ENCODE measurements around the gene CAMK2D. TPM values are rescaled to one million over a fixed set of nuclear protein-coding genes. Genes with fewer than 3 reads are reported as not detected.

Gene CAMK2D
- total RNA-seq, 1 experiment from 2014 or later = 15.4 TPM

DNA sequence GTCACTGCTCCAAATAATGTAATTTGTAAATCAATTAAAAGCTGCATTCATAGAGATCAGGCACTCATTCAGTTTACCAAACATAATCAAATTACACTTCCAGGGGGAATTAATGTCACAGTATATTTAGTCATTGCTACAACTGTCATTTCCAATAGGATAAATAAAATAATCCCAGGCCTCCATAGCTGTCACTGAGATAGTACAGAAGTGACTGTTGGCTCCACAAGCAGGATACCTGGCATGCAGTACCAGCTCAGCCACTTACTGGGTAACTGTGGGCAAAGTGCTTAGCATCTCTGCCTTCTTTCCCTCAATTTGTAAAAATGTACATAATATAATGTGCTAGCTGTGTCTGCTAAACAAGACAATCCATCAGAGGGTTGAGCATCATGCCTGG lies 128.1 kb downstream of the CAMK2D start:
- Histone ChIP-seq H4K20me1 (ENCODE audit: low read length) (no peaks in the 10 kb centered on the region), H3K4me1 (ENCODE audit: insufficient read depth, low read length) (peaks cover 43% of the 10 kb centered on the region), H3K9me3 (ENCODE audit: low read length) (no peaks in the 10 kb centered on the region), H3K4me2 (ENCODE audit: low read length) (no peak overlapping the region), H3K27ac (ENCODE audit: low read length) (no peak overlapping the region), H3K36me3 (ENCODE audit: low read depth, low read length) (no peaks in the 10 kb centered on the region), H3F3A (ENCODE audit: low read length, unreplicated experiment) (no peaks in the 10 kb centered on the region), H3K4me3 (ENCODE audit: low read length) (no peak overlapping the region), H3K27me3 (ENCODE audit: low read length) (no peaks in the 10 kb centered on the region), H3K9ac (ENCODE audit: low read length) (no peak overlapping the region), H3K79me2 (ENCODE audit: low read length) (no peaks in the 10 kb centered on the region), H2AFZ (ENCODE audit: low read length) (no peak overlapping the region), H3K9me2 (replicated peaks; ENCODE audit: low read length) (no peaks in the 10 kb centered on the region)
- BruUV-seq (replicated peaks) = no TSS peak
- ATAC-seq (no peak), DNase-seq (no peak)
- TF ChIP-seq EZH2phosphoT487 (IDR thresholded peaks at IDR 0.05; ENCODE audit: borderline replicate concordance, low read length) (no peak), EZH2 (IDR thresholded peaks at IDR 0.05; ENCODE audit: low read length, unreplicated experiment) (no peak)
- TF ChIP-seq, protein P1, sequence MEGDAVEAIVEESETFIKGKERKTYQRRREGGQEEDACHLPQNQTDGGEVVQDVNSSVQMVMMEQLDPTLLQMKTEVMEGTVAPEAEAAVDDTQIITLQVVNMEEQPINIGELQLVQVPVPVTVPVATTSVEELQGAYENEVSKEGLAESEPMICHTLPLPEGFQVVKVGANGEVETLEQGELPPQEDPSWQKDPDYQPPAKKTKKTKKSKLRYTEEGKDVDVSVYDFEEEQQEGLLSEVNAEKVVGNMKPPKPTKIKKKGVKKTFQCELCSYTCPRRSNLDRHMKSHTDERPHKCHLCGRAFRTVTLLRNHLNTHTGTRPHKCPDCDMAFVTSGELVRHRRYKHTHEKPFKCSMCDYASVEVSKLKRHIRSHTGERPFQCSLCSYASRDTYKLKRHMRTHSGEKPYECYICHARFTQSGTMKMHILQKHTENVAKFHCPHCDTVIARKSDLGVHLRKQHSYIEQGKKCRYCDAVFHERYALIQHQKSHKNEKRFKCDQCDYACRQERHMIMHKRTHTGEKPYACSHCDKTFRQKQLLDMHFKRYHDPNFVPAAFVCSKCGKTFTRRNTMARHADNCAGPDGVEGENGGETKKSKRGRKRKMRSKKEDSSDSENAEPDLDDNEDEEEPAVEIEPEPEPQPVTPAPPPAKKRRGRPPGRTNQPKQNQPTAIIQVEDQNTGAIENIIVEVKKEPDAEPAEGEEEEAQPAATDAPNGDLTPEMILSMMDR (conservative IDR thresholded peaks at IDR 0.05; ENCODE audit: low read depth, low read length) = no peak
- CTCF ChIA-PET = no interaction called here
- POLR2A ChIA-PET (ENCODE audit: unreplicated experiment) = no interaction called here
- intact Hi-C loops (cut with micrococcal nuclease) = no loop called here

DNA sequence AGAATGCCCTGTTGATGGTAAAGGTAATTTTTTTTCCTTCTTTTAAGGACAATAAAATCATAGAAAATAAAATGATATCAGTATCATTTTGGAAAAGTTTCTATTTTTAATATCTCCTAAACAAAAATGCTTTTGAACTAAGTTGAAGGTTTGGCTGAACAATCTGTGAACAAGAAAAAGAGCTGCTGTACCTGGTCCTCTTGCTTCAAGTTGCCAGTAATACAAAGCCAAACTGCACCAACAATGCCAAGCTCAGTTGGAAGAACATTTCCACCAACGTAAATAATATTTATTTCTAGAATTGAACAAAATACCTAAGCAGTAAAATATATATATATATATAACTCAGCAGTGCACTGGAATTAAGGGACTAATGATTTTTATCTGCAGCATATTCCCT lies 132.8 kb downstream of the CAMK2D start:
- Histone ChIP-seq H2AFZ (ENCODE audit: low read length) (no peak overlapping the region), H3K4me2 (ENCODE audit: low read length) (no peak overlapping the region), H3K27me3 (ENCODE audit: low read length) (no peaks in the 10 kb centered on the region), H4K20me1 (ENCODE audit: low read length) (no peaks in the 10 kb centered on the region), H3K9ac (ENCODE audit: low read length) (no peak overlapping the region), H3K4me1 (ENCODE audit: insufficient read depth, low read length) (no peaks in the 10 kb centered on the region), H3K4me3 (ENCODE audit: low read length) (no peak overlapping the region), H3K9me3 (ENCODE audit: low read length) (no peaks in the 10 kb centered on the region), H3K36me3 (ENCODE audit: low read depth, low read length) (no peaks in the 10 kb centered on the region), H3K9me2 (replicated peaks; ENCODE audit: low read length) (no peaks in the 10 kb centered on the region), H3F3A (ENCODE audit: low read length, unreplicated experiment) (no peaks in the 10 kb centered on the region), H3K27ac (ENCODE audit: low read length) (no peak overlapping the region), H3K79me2 (ENCODE audit: low read length) (no peaks in the 10 kb centered on the region)
- intact Hi-C loops (cut with micrococcal nuclease) = no loop called here
- TF ChIP-seq EZH2 (IDR thresholded peaks at IDR 0.05; ENCODE audit: low read length, unreplicated experiment) (no peak), EZH2phosphoT487 (IDR thresholded peaks at IDR 0.05; ENCODE audit: borderline replicate concordance, low read length) (no peak)
- TF ChIP-seq, protein P1 (conservative IDR thresholded peaks at IDR 0.05; ENCODE audit: low read depth, low read length) = no peak
- no peak for ATAC-seq
- ChIA-PET CTCF (no interaction called here), POLR2A (ENCODE audit: unreplicated experiment) (no interaction called here)
- DNase-seq = no peak
- BruUV-seq (replicated peaks) = no TSS peak

DNA sequence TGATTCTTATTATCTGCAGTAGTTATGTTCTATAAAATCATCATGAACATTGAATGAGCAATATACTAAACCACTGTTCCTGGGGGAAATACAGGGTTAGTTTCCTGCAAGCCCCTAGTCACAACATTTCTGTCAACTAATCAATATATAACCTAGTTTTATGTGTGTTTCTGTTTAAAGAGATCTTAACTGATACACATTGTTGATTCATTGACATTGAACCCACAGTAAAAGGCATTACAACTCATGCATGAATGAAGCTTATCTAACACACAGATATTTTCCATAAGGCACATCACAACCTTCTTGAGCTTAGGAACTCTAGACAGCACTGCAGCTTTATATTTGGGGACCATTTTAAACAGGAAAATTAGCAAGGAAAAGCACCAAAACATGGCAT lies 134.2 kb downstream of the CAMK2D start:
- H3K9ac ChIP-seq (ENCODE audit: low read length) = no peak overlapping the region
- POLR2A ChIA-PET (ENCODE audit: unreplicated experiment) = no interaction called here
- H3K4me1 ChIP-seq (ENCODE audit: insufficient read depth, low read length) = no peaks in the 10 kb centered on the region
- no peaks in the 10 kb centered on the region for H3F3A ChIP-seq (ENCODE audit: low read length, unreplicated experiment)
- no peak overlapping the region for H2AFZ ChIP-seq (ENCODE audit: low read length)
- no peak overlapping the region for H3K27ac ChIP-seq (ENCODE audit: low read length)
- no peak for DNase-seq
- no peak for ATAC-seq
- H3K4me2 ChIP-seq (ENCODE audit: low read length) = no peak overlapping the region
- BruUV-seq (replicated peaks) = no TSS peak
- CTCF ChIA-PET = no interaction called here
- no peak overlapping the region for H3K4me3 ChIP-seq (ENCODE audit: low read length)
- TF ChIP-seq EZH2 (IDR thresholded peaks at IDR 0.05; ENCODE audit: low read length, unreplicated experiment) (no peak), EZH2phosphoT487 (IDR thresholded peaks at IDR 0.05; ENCODE audit: borderline replicate concordance, low read length) (no peak)
- TF ChIP-seq, protein P1 (conservative IDR thresholded peaks at IDR 0.05; ENCODE audit: low read depth, low read length) = no peak
- no peaks in the 10 kb centered on the region for H3K9me3 ChIP-seq (ENCODE audit: low read length)
- no peaks in the 10 kb centered on the region for H3K36me3 ChIP-seq (ENCODE audit: low read depth, low read length)
- intact Hi-C loops (cut with micrococcal nuclease) = no loop called here
- H3K27me3 ChIP-seq (ENCODE audit: low read length) = no peaks in the 10 kb centered on the region
- H3K9me2 ChIP-seq (replicated peaks; ENCODE audit: low read length) = no peaks in the 10 kb centered on the region
- H4K20me1 ChIP-seq (ENCODE audit: low read length) = no peaks in the 10 kb centered on the region
- H3K79me2 ChIP-seq (ENCODE audit: low read length) = no peaks in the 10 kb centered on the region
